Central memory CD8-positive, alpha-beta T cell (primary cell): ENCODE measurements around the gene DPY19L1.
"Not testable (repeated sequence)": the region's sequence is repeated elsewhere in the genome, so short reads cannot be mapped to it uniquely, and the experiment has no call there.

Experiments
- ATAC-seq: fragments of 150-1000 bp; cut with Tn5 transposase; replicated peaks from 2 replicates; pipeline ENCODE4 v1.10.0; 2022; ENCODE audit warnings: mild to moderate bottlenecking, moderate FRiP score, moderate number of reproducible peaks; ENCODE audit not compliant: poor library complexity, severe bottlenecking; ENCODE audit errors: extremely low read depth
- DNase-seq, 2 donors: peaks; one replicate each; pipeline ENCODE4 v3.0.0; 2021; ENCODE audit warnings: low spot score in 2 of 2
- H3K27ac Mint-ChIP-seq: one replicate; pipeline ENCODE4 v1.8.0; 2022; ENCODE audit warnings: low read depth, mild to moderate bottlenecking, moderate library complexity, mixed read lengths
- H3K27me3 Mint-ChIP-seq: one replicate; pipeline ENCODE4 v1.8.0; 2022; ENCODE audit warnings: mixed read lengths
- H3K36me3 Mint-ChIP-seq: one replicate; pipeline ENCODE4 v1.8.0; 2022; ENCODE audit warnings: mild to moderate bottlenecking, moderate library complexity, mixed read lengths; ENCODE audit not compliant: insufficient read depth
- H3K4me1 Mint-ChIP-seq: one replicate; pipeline ENCODE4 v1.8.0; 2022; ENCODE audit warnings: mixed read lengths
- H3K4me3 Mint-ChIP-seq: one replicate; pipeline ENCODE4 v1.8.0; 2022; ENCODE audit warnings: mild to moderate bottlenecking, moderate library complexity, mixed read lengths
- H3K9me3 Mint-ChIP-seq: one replicate; pipeline ENCODE4 v1.8.0; 2022; ENCODE audit warnings: mixed read lengths

The DPY19L1 gene

GRCh38 chr7:35037211-35037525, at the start of gene DPY19L1:
Gene DPY19L1 (minus strand): TSS chr7:35037485. CDS start chr7:35037394, 91 bp downstream.
- no peak for DNase-seq
- Mint-ChIP-seq H3K4me1 (peaks cover 41% of the 10 kb centered on the region), H3K27ac (peak within 1 kb of the TSS; percentile 98), H3K4me3 (peak within 1 kb of the TSS; percentile 96), H3K9me3 (no peaks in the 10 kb centered on the region), H3K27me3 (no peaks in the 10 kb centered on the region), H3K36me3 (peaks cover 5% of the 10 kb centered on the region)
- no peak for ATAC-seq

GRCh38 chr7:35079517-35079916, 42.2 kb upstream of the DPY19L1 start:
- H3K36me3 Mint-ChIP-seq, H3K27ac Mint-ChIP-seq, ATAC-seq, H3K9me3 Mint-ChIP-seq, DNase-seq, H3K4me3 Mint-ChIP-seq, H3K4me1 Mint-ChIP-seq: not testable (repeated sequence)
- peaks cover 21% of the 10 kb centered on the region for H3K27me3 Mint-ChIP-seq

GRCh38 chr7:35074008-35074407, 36.7 kb upstream of the DPY19L1 start:
- not testable (repeated sequence) for ATAC-seq, H3K4me3 Mint-ChIP-seq, H3K9me3 Mint-ChIP-seq, H3K27ac Mint-ChIP-seq, H3K4me1 Mint-ChIP-seq, DNase-seq, H3K36me3 Mint-ChIP-seq
- peaks cover 62% of the 10 kb centered on the region for H3K27me3 Mint-ChIP-seq

GRCh38 chr7:35072950-35073827, 35.9 kb upstream of the DPY19L1 start:
- H3K36me3 Mint-ChIP-seq, H3K27ac Mint-ChIP-seq, H3K4me1 Mint-ChIP-seq, H3K4me3 Mint-ChIP-seq, H3K9me3 Mint-ChIP-seq, DNase-seq: not testable (repeated sequence)
- H3K27me3 Mint-ChIP-seq, result peaks cover 71% of the 10 kb centered on the region
- ATAC-seq, result peak; percentile 36

GRCh38 chr7:35069084-35069483, 31.8 kb upstream of the DPY19L1 start:
- H3K36me3 Mint-ChIP-seq, H3K4me1 Mint-ChIP-seq, ATAC-seq, H3K4me3 Mint-ChIP-seq, H3K9me3 Mint-ChIP-seq, DNase-seq, H3K27ac Mint-ChIP-seq: not testable (repeated sequence)
- H3K27me3 Mint-ChIP-seq, result peaks cover 62% of the 10 kb centered on the region

- H3K27ac Mint-ChIP-seq, H3K36me3 Mint-ChIP-seq, DNase-seq, H3K9me3 Mint-ChIP-seq, ATAC-seq, H3K4me1 Mint-ChIP-seq, H3K4me3 Mint-ChIP-seq: not testable (repeated sequence)
- peaks cover 31% of the 10 kb centered on the region for H3K27me3 Mint-ChIP-seq
Measured at GRCh38 chr7:35065382-35065781, 28.1 kb upstream of the DPY19L1 start.

- not testable (repeated sequence) for H3K4me3 Mint-ChIP-seq, H3K27ac Mint-ChIP-seq, H3K36me3 Mint-ChIP-seq, ATAC-seq, H3K9me3 Mint-ChIP-seq, H3K4me1 Mint-ChIP-seq, DNase-seq
- H3K27me3 Mint-ChIP-seq, result peaks cover 26% of the 10 kb centered on the region
Measured at GRCh38 chr7:35058571-35058970, 21.3 kb upstream of the DPY19L1 start.

- not testable (repeated sequence) for H3K4me3 Mint-ChIP-seq, H3K9me3 Mint-ChIP-seq, H3K36me3 Mint-ChIP-seq, DNase-seq, H3K27ac Mint-ChIP-seq, ATAC-seq, H3K4me1 Mint-ChIP-seq
- H3K27me3 Mint-ChIP-seq, result peaks cover 34% of the 10 kb centered on the region
Measured at GRCh38 chr7:35057505-35058451, 20.5 kb upstream of the DPY19L1 start.

GRCh38 chr7:35055733-35056132, 18.4 kb upstream of the DPY19L1 start:
- DNase-seq, H3K9me3 Mint-ChIP-seq, H3K36me3 Mint-ChIP-seq, ATAC-seq, H3K4me3 Mint-ChIP-seq, H3K27ac Mint-ChIP-seq, H3K4me1 Mint-ChIP-seq: not testable (repeated sequence)
- H3K27me3 Mint-ChIP-seq, result peaks cover 52% of the 10 kb centered on the region

GRCh38 chr7:35053488-35054175, 16.3 kb upstream of the DPY19L1 start:
- H3K27ac Mint-ChIP-seq, H3K9me3 Mint-ChIP-seq, H3K4me1 Mint-ChIP-seq, ATAC-seq, DNase-seq, H3K36me3 Mint-ChIP-seq, H3K4me3 Mint-ChIP-seq: not testable (repeated sequence)
- peaks cover 56% of the 10 kb centered on the region for H3K27me3 Mint-ChIP-seq

- H3K4me1 Mint-ChIP-seq, H3K36me3 Mint-ChIP-seq, H3K27ac Mint-ChIP-seq, H3K4me3 Mint-ChIP-seq, H3K9me3 Mint-ChIP-seq, ATAC-seq, DNase-seq: not testable (repeated sequence)
- H3K27me3 Mint-ChIP-seq, result peaks cover 42% of the 10 kb centered on the region
Measured at GRCh38 chr7:35048390-35048789, 11.1 kb upstream of the DPY19L1 start.

GRCh38 chr7:35047912-35048305, 10.6 kb upstream of the DPY19L1 start:
- not testable (repeated sequence) for DNase-seq, H3K27ac Mint-ChIP-seq, H3K9me3 Mint-ChIP-seq, ATAC-seq, H3K36me3 Mint-ChIP-seq, H3K4me3 Mint-ChIP-seq, H3K4me1 Mint-ChIP-seq
- peaks cover 37% of the 10 kb centered on the region for H3K27me3 Mint-ChIP-seq
